Measurements from ENCODE around the gene MYO1E. TPM values are rescaled to one million over a fixed set of nuclear protein-coding genes. Genes with fewer than 3 reads are reported as not detected.
A peak's percentile ranks its signal among the peaks of the same experiment; 100 is the strongest.
"Not testable (repeated sequence)": the region's sequence is repeated elsewhere in the genome, so short reads cannot be mapped to it uniquely, and the experiment has no call there.

MYO1E gene
- total RNA-seq, 1 experiment from 2014 or later = 34.0 TPM

DNA sequence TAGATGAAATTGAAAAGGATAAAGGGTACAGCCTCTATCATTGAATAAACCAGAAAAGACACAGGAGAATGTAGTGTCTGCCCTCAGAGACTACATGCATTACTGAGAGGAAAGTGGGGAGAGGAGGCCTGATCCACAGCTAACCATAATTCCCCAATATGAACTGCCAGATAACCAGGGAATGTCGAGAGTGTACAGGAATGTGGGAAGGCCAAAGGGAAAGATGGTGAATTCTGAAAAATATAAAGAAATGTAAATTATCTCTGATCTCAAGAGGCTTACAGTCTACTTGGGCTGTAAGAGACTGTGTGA is 22.3 kb downstream of the MYO1E start:
- no peak overlapping the region for H3K4me3 ChIP-seq (ENCODE audit: insufficient read depth, low read depth, low read length)
- no peaks in the 10 kb centered on the region for H3K27me3 ChIP-seq (ENCODE audit: control insufficient read depth, insufficient read depth, low read length)
- H3K36me3 ChIP-seq (replicated peaks; ENCODE audit: control insufficient read depth, insufficient read depth, low read length) = no peaks in the 10 kb centered on the region
- DNase-seq = no peak

DNA sequence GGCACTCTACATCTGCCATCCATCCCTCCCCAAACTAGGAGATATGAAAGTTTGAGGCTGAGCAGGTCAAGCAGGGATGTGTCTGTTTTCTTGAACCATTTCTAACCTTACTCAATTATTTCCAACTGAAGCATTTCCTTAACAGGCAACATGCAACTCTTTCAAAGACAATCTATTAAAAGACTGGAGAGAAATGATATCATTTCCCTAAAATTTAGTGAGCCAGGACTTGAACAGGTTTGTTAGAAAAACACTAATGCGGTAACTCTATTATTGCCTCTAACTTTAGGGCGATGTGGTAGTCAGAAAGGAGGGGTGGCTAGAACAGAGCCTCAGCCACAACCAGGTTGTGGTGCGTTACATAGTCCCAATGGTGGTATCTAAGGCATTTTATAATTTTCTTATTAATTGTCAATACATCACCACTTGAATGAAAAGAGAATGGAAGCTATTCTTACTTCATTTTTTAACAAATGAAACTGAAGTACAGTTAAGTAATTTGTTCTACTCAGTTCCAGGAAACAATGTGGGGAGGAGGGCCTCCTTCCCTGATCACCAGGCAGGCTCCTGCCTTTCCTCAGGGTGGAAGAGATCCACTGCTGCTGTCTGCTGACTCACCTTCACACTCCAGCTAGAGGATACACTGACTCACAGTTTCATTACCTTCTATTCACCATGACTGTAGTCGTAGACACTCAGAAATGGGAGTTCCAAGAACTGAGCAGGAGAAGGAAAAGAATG is 22.8 kb downstream of the MYO1E start:
- no peak overlapping the region for H3K4me3 ChIP-seq (ENCODE audit: insufficient read depth, low read depth, low read length)
- DNase-seq = peak; percentile 48
- no peaks in the 10 kb centered on the region for H3K27me3 ChIP-seq (ENCODE audit: control insufficient read depth, insufficient read depth, low read length)
- H3K36me3 ChIP-seq (replicated peaks; ENCODE audit: control insufficient read depth, insufficient read depth, low read length) = no peaks in the 10 kb centered on the region

DNA sequence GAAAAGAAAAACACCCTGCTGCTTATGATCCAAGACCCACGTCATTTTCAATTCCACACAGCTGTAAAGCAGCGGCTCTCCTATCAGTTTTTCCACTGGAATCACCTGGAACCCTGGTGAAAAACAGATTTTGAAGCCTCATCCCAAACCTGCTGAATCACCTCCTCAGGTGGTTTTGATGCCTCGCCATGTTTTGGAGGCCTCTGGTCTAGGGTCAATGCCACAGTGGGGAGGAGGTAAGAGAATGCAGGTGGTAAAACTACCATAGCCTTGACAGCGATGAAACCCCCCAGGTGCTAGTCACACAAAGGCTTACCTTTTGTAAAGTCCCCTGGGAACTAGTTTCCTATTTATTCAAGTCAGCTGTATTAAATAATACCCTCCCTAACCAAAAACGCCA is 24.8 kb downstream of the MYO1E start:
- no peaks in the 10 kb centered on the region for H3K36me3 ChIP-seq (replicated peaks; ENCODE audit: control insufficient read depth, insufficient read depth, low read length)
- peak; percentile 55 for DNase-seq

DNA sequence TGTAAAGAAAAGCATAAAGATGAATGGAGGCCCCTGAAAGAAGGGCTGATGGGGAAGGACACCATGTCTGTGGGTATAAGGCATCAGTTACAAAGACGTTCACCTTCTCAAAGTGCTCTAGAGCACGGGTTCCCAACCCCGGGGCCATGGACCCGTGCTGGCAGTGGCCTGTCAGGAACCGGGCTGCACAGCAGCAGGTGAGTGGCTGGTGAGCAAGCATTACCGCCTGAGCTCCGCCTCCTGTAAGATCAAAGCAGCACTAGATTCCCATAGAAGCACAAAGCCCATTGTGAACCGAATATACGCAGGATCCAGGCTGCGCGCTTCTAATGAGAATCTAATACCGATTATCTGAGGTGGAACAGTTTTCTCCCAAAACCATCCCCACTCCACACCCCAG is 25.7 kb downstream of the MYO1E start:
- no peaks in the 10 kb centered on the region for H3K36me3 ChIP-seq (replicated peaks; ENCODE audit: control insufficient read depth, insufficient read depth, low read length)
- H3K4me3 ChIP-seq (ENCODE audit: insufficient read depth, low read depth, low read length) = no peak overlapping the region
- no peaks in the 10 kb centered on the region for H3K27me3 ChIP-seq (ENCODE audit: control insufficient read depth, insufficient read depth, low read length)
- DNase-seq = no peak

More for the DNA sequence above, 24.8 kb downstream of the MYO1E start:
- H3K4me3 ChIP-seq (ENCODE audit: insufficient read depth, low read depth, low read length) = no peak overlapping the region
- H3K27me3 ChIP-seq (ENCODE audit: control insufficient read depth, insufficient read depth, low read length) = no peaks in the 10 kb centered on the region

DNA sequence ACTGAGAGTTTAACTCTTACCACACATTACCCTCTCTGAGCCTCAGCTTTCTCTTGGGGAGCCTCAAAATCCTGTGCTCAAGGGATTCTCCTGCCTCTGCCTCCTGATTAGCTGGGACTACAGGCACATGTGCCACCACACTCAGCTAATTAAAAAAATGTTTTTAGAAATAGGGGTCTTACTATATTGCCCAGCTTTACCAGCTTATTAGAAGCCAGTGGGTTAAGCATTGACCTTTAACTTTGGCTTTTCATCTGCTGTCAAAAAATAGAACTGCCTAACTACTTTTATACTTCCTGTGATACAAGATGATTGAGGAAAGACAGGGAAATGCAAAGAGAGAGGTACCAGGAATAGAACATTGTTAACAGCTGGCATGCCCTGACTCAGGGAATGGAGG is 27.3 kb downstream of the MYO1E start:
- Histone ChIP-seq H3K4me3 (ENCODE audit: insufficient read depth, low read depth, low read length) (no peak overlapping the region), H3K36me3 (replicated peaks; ENCODE audit: control insufficient read depth, insufficient read depth, low read length) (no peaks in the 10 kb centered on the region), H3K27me3 (ENCODE audit: control insufficient read depth, insufficient read depth, low read length) (no peaks in the 10 kb centered on the region)
- DNase-seq = no peak

DNA sequence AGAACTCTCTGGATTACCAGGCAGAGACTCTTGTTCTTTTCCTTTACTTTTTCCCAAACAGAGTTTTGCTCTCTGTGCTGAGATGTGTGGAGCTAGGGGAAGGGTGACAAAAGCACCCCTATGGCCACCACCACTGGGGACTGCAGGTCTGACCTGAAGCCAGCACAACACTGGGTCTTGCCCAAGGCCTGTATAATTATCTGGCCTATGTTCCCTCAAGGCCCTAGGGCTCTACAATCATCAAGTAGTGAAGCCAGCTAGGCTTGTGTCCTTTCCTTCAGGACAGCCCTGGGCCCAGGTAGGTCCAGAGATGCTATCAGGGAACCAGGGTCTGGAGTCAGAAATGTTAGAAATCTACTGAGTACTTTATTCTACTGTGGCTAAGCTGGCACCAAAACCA is 28.4 kb downstream of the MYO1E start:
- Histone ChIP-seq H3K27me3 (ENCODE audit: control insufficient read depth, insufficient read depth, low read length) (no peaks in the 10 kb centered on the region), H3K4me3 (ENCODE audit: insufficient read depth, low read depth, low read length) (no peak overlapping the region), H3K36me3 (replicated peaks; ENCODE audit: control insufficient read depth, insufficient read depth, low read length) (no peaks in the 10 kb centered on the region)
- no peak for DNase-seq

DNA sequence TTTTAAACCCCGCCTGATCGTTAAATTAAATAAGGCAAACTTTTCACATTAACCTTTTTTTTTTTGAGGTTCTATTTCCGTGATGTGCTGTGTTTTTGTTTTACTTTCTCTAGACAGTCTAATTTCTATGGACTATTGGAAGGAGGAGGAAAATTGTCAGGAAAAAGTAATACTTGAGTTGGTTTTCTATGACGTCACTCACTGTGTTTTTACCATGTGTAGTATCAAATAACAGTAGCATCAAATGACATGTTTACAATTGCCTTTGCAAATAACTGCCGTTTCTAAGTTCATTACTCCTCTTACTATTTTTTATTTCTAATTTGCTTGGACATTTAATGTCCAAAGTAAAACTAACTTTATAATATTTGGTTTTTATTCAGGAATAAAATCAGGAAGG is 32.3 kb downstream of the MYO1E start:
- Histone ChIP-seq H3K27me3 (ENCODE audit: control insufficient read depth, insufficient read depth, low read length) (no peaks in the 10 kb centered on the region), H3K36me3 (replicated peaks; ENCODE audit: control insufficient read depth, insufficient read depth, low read length) (no peaks in the 10 kb centered on the region), H3K4me3 (ENCODE audit: insufficient read depth, low read depth, low read length) (no peak overlapping the region)
- no peak for DNase-seq

DNA sequence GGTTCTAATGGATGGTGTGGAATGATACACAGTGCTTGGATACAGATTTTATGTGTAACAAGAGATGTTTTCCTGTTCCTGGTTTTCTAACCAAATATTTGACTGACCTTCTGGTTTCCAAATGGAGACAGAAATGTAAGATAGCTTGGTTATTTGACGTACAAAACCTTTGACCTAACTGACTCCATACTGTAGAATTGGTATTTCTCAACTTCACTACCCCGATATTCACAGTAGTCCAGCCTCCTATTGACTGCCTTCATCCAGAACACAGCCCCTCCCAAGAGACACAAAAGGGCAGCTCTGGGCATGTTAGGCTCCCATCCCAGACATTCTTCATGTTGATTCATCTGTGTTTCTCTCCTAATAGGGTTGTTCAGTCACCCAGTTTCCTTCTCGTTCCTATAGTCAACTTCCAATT is 33.4 kb downstream of the MYO1E start:
- H3K27me3 ChIP-seq (ENCODE audit: control insufficient read depth, insufficient read depth, low read length) = no peaks in the 10 kb centered on the region
- H3K36me3 ChIP-seq (replicated peaks; ENCODE audit: control insufficient read depth, insufficient read depth, low read length) = no peaks in the 10 kb centered on the region
- DNase-seq = no peak
- no peak overlapping the region for H3K4me3 ChIP-seq (ENCODE audit: insufficient read depth, low read depth, low read length)

DNA sequence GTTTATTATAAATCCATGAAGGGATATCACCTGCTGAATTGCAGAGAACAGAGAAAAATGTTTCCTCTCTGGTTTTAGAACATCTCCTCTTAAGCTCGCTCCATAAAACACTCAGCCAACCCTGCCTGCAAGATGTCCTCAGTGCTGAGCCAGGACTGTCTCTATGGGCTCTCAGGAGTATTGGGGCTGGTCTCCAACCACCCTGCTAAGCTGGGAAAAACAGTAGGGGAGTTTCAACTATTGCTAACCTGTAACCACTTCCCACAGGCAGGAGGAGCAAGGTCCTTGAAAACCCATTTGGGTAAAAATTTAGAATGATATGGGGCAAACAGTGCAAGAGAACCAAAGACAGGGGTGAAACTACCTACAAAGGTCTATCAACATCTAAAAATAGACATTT is 34.3 kb downstream of the MYO1E start:
- no peak overlapping the region for H3K4me3 ChIP-seq (ENCODE audit: insufficient read depth, low read depth, low read length)
- H3K36me3 ChIP-seq (replicated peaks; ENCODE audit: control insufficient read depth, insufficient read depth, low read length) = no peaks in the 10 kb centered on the region
- H3K27me3 ChIP-seq (ENCODE audit: control insufficient read depth, insufficient read depth, low read length) = no peaks in the 10 kb centered on the region
- no peak for DNase-seq

DNA sequence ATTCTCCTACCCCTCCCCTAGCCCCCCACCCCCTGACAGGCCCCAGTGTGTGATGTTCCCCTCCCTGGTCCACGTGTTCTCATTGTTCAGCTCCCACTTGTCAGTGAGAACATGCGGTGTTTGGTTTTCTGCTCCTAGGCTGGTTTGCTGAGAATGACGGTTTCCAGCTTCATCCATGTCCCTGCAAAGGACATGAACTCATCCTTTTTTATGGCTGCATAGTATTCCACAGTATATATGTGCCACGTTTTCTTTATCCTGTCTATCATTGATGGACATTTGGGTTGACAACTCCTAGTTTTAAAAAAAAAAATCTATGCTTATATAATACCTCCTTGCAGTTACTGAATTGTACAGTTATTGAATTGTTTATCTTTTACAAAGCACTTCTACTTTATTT is 35.9 kb downstream of the MYO1E start:
- H3K36me3 ChIP-seq (replicated peaks; ENCODE audit: control insufficient read depth, insufficient read depth, low read length); H3K4me3 ChIP-seq (ENCODE audit: insufficient read depth, low read depth, low read length): not testable (repeated sequence)

DNA sequence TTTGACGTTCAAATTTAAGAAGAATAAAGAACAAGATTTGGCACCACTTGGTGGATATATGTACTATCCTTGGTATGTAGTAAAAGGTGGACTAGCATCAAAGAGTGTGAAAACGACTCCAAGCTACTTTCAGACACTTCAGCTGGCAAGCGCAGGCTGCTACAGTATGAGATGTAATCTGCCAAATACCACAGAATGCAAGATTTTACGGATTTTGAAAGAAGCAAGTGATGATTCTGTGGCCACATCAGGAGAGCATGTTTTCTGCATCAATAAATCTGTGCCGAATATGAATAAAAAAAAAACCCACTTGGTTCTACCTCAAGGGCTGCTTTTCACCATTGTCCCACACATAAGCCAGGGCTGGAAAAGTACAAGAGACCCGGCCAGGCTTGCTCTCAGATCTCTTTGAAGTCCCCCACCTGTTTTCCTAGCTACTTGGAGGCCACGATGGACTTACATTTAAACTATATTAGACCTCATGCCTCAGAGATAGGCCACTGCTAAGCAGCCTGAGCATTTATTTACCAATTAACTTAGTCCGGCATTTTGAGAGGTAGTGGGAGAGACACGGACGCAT is 37.4 kb downstream of the MYO1E start:
- Histone ChIP-seq H3K4me3 (ENCODE audit: insufficient read depth, low read depth, low read length) (no peak overlapping the region), H3K27me3 (ENCODE audit: control insufficient read depth, insufficient read depth, low read length) (no peaks in the 10 kb centered on the region), H3K36me3 (replicated peaks; ENCODE audit: control insufficient read depth, insufficient read depth, low read length) (no peaks in the 10 kb centered on the region)
- DNase-seq = no peak

More for the DNA sequence above, 35.9 kb downstream of the MYO1E start:
- not testable (repeated sequence) for H3K27me3 ChIP-seq (ENCODE audit: control insufficient read depth, insufficient read depth, low read length); DNase-seq

DNA sequence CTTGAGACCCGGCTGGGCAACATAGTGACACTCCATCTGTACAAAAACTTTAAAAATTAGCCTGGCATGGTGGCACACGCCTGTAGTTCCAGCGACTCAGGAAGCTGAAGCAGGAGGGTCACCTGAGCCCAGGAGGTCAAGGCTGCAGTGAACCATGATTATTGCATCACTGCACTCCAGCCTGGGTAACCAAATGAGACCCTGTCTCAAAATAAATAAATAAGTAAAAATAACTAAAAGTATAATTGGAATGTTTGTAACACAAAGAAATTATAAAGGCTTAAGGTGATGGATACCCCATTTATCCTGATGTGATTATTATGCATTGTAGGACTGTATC is 38.6 kb downstream of the MYO1E start:
- H3K36me3 ChIP-seq (replicated peaks; ENCODE audit: control insufficient read depth, insufficient read depth, low read length) = no peaks in the 10 kb centered on the region
- no peak for DNase-seq
- H3K4me3 ChIP-seq (ENCODE audit: insufficient read depth, low read depth, low read length) = no peak overlapping the region
- no peaks in the 10 kb centered on the region for H3K27me3 ChIP-seq (ENCODE audit: control insufficient read depth, insufficient read depth, low read length)

DNA sequence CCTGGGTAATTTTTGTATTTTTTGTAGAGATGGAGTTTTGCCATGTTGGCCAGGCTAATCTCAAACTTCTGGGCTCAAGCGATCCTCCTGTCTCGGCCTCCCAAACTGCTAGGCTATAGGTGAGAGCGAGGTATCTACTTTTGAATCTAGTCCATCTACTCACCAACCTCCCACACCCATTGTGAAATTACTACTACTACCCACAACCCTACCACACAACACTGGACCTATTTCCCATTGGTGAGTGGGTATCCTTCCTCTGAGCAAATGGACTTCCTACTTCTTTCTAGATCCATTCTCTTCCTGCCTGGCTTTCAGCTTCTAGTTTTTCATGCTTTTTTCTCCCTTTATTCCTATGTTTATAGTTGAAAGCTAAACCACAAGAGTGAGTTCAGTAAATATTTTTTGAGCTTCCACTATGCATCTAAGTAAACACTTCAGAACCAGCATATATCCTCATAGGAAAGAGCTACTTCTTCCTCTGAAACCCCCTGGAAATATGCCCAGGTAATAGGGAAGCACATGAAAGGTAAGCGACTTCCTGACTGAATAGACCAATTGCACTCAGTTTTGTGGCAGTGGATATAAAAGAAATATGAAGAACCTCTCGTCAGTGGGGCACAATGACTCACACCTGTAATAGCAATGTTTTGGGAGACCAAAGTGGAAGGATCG is 39.1 kb downstream of the MYO1E start:
- Histone ChIP-seq H3K27me3 (ENCODE audit: control insufficient read depth, insufficient read depth, low read length) (no peaks in the 10 kb centered on the region), H3K4me3 (ENCODE audit: insufficient read depth, low read depth, low read length) (no peak overlapping the region), H3K36me3 (replicated peaks; ENCODE audit: control insufficient read depth, insufficient read depth, low read length) (no peaks in the 10 kb centered on the region)
- no peak for DNase-seq

DNA sequence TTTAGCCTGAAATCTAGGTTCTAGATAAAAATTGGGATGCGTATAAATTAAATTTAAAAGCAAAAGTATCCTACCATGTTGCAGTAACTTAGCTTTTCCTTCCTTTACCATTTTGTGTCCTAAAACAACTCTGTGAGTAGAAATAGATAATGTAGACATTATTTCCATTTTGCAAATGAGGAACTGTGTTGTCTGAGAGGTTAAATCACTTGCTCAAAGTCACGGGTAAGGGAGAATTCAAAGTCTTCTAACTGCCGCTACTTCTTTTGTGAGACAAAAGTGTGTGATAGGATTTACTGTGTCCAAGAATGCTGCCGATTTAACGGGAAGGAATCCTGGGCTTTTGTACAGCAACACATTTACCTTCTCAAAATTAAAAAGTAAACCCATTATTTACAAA is 40.7 kb downstream of the MYO1E start:
- Histone ChIP-seq H3K36me3 (replicated peaks; ENCODE audit: control insufficient read depth, insufficient read depth, low read length) (no peaks in the 10 kb centered on the region), H3K4me3 (ENCODE audit: insufficient read depth, low read depth, low read length) (no peak overlapping the region), H3K27me3 (ENCODE audit: control insufficient read depth, insufficient read depth, low read length) (no peaks in the 10 kb centered on the region)
- DNase-seq = no peak

DNA sequence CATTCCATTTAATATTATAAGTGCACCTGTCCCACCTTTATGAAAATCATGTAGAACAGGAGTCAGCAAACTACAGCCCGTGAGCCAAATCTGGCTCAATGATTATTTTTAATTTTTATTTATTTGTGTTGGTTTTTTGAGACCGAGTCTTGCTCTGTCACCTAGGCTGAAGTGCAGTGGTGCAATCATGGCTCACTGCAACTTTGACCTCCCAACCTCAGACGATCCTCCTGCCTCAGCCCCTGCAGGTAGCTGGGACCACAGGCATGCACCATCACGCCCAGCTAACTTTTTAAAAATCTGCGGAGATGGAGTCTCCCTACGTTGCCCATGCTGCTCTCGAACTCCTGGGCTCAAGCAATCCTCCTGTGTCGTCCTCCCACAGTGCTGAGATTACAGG is 42.0 kb downstream of the MYO1E start:
- H3K4me3 ChIP-seq (ENCODE audit: insufficient read depth, low read depth, low read length) = no peak overlapping the region
- no peaks in the 10 kb centered on the region for H3K27me3 ChIP-seq (ENCODE audit: control insufficient read depth, insufficient read depth, low read length)
- DNase-seq = no peak
- H3K36me3 ChIP-seq (replicated peaks; ENCODE audit: control insufficient read depth, insufficient read depth, low read length) = no peaks in the 10 kb centered on the region
